GM18951 (cell line): ENCODE data around the gene SLC2A6.

Experiments
- POLR2A ChIP-seq: IDR thresholded peaks from 4 replicates; pipeline ENCODE4 v1.6.1; 2011; ENCODE audit warnings: mild to moderate bottlenecking; ENCODE audit not compliant: insufficient read length, insufficient read depth; ENCODE audit errors: extremely low read depth
- in situ Hi-C: fragments of 300-500 bp; cut with MboI; formaldehyde crosslinking; loops from one replicate; pipeline ENCODE4 v1.12.0; 2022; ENCODE audit warnings: low sequenced_read_pairs, mixed read lengths, inconsistent platforms; ENCODE audit not compliant: unreplicated experiment

Gene SLC2A6

GRCh38 chr9:133489253-133490190 is 10.6 kb upstream of the SLC2A6 start:
- TF ChIP-seq POLR2A, result no peak
- in situ Hi-C loops, result no loop called here

- in situ Hi-C loops, result no loop called here
- no peak for TF ChIP-seq POLR2A
These were observed 9.9 kb upstream of the SLC2A6 start for GRCh38 chr9:133488686-133489252.

- in situ Hi-C loops, result no loop called here
- TF ChIP-seq POLR2A, result no peak
These were observed 8.4 kb upstream of the SLC2A6 start for GRCh38 chr9:133487331-133487725.

GRCh38 chr9:133485531-133486260 is 6.8 kb upstream of the SLC2A6 start:
- in situ Hi-C loops, result no loop called here
- no peak for TF ChIP-seq POLR2A

GRCh38 chr9:133484671-133485437 is 6.0 kb upstream of the SLC2A6 start:
- in situ Hi-C loops, result no loop called here
- no peak for TF ChIP-seq POLR2A

GRCh38 chr9:133483611-133484010 is 4.7 kb upstream of the SLC2A6 start:
- no peak for TF ChIP-seq POLR2A
- in situ Hi-C loops, result no loop called here

- no peak for TF ChIP-seq POLR2A
- in situ Hi-C loops, result no loop called here
These were observed 678 bp downstream of the SLC2A6 start for GRCh38 chr9:133477992-133478850.

GRCh38 chr9:133477461-133477860 is 1.4 kb downstream of the SLC2A6 start:
- in situ Hi-C loops, result no loop called here
- no peak for TF ChIP-seq POLR2A

GRCh38 chr9:133476941-133477340 is 2.0 kb downstream of the SLC2A6 start:
- no peak for TF ChIP-seq POLR2A
- in situ Hi-C loops, result no loop called here

- TF ChIP-seq POLR2A, result no peak
- in situ Hi-C loops, result no loop called here
These were observed 2.6 kb downstream of the SLC2A6 start for GRCh38 chr9:133476036-133476931.
